Eye (tissue), 1 donor: ENCODE data around the gene FOXP1.

ENCODE experiments used
- DNase-seq: peaks from one replicate; pipeline ENCODE4 v3.0.0-alpha.2; 2015

FOXP1 gene

DNA sequence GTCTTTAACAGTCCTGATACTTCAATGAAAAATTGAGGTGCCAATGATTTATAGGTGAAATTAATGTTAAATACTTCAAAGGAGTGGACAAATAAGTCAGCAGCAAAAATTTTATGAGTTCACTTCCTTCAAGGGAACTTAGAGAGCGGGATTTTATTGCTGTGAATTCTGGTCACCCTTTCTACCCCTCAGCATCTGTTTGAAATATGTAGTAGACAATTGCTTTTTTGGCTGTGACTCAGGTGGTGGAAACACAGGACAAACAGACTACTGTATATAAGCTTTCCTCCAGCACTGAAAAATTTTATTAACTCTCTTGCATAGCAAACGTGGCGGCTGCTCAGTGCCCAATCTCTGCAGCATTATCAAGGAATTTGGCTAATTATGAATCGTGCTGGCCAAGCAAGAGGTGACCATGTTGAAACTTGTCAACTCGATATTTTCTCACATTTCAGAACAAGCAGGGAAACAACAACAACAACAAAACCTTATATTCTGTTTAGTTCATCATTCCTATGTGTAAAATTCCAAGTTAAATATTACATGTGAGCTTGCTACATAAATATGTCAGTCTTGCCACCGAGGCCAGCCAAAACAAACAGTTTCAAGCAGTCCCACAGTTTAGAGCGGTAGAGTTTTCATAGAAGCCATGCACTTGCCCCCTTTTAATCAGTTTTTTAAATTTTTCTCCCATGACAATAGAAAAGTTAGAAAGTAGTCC is 420.2 kb downstream of the FOXP1 start:
- no peak for DNase-seq

DNA sequence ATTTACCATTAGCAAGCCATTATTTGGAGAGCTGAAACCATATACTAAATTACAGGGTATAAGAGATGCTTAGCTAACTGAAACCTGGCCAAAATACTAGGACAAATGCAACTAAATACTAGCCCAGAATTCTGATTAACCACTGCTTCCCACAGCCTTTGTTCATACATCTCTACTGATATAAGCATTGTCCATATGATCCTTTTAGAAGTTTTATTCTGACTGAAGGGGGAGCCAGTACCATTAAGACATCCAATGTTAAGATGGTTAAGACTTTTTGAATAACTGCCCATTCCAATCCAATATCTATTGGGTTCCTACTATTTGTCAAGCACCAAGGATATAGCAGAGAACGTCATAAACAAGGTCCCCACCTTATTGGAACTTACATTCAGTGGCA is 421.3 kb downstream of the FOXP1 start:
- no peak for DNase-seq

DNA sequence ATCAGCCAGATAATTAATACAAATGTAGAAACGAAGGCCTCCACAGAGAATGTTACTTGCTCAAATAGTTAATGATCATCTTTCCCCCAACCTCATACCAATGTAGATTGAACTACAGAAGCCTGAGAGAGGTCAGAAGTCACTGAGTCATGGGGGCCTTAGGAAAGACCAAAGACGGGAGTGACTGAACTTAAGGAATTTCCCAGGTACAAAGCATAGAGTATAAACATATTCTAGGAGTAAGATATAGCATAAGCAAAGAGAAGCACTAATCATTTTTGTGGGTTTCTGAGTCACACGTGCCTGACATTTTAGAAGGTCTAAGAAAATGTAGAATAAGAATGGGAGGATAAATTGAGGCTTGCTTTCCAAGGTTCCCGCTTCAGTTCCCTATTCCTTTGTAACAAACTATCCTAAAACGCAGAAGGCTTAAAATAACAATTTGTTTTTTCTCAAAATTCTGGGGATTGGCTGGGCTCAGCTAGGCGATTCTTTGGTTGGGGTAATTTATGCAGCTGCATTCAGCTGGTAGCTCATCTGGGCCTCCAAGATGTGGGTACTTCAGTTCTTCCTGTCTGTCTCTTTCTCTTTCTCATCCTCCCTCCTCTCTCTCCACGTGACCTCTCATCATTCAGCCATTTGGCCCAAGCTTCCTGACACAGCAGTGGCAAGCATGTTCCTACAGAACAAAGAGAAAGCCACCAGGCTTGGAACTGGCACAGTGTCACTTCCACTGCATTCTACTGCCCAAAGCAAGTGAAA is 422.6 kb downstream of the FOXP1 start:
- no peak for DNase-seq

DNA sequence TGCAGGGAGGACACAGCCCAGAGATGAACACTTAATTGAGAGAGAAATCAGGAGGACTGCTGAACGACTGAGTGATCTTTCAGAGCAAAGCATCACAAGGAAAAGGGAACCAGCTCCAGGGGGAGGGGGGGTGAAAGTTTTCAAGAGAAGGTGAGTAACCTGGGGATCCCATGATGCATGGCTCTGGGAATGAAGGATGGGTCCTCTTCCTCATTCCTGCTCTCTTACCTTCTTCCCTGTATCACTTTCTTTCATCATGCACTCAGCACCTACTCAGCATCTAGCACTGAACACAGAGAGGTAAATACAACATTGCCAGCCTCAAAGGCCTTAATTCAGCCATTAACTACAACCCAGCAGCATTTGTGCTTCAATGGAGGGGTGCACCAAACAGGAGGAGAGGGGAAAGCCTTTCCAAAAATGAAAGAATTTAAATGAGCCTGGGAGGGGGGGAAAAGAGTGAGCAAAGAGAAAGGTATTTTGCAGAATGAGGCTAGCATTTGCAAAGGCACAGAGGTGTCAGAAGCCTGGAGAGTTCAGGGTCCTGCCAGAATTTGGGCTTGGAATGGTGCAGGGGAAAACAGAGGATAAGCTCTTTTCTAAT is 427.4 kb downstream of the FOXP1 start:
- no peak for DNase-seq

DNA sequence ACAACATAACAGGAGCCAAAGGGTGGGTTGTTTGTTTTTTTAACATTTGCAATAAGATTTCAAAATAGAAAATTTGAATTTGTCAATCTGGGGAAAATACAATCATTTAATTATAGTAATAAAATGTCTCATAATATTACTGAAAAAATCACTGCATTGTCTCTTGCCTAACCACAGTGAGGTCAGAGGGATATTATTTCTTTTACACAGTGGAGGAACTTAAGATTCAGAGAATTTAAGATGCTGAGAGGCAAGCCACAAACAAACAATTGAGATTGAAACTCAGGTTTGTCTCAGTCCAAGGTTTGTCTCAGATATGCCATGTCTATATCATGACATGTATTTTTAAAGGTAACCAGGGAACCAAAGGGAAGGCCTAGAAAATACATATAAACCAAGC is 428.7 kb downstream of the FOXP1 start:
- no peak for DNase-seq

DNA sequence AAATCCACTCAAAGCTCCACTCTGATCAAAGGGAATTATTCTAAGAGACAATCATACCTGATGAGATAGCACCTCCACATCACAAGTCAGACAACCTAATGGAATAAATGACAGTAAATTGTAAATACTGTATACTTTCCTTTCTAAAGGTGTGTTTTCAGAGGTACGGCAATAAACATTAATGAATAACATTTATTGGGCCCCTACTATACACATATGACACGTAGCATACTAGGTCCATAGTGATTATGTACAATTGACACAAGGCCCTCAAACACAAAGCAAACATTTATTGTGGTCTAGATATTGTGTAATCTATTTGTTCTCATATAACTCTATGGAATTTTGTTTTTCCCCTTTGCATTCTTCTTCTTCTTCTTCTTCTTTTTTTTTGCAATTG is 429.8 kb downstream of the FOXP1 start:
- DNase-seq = no peak

DNA sequence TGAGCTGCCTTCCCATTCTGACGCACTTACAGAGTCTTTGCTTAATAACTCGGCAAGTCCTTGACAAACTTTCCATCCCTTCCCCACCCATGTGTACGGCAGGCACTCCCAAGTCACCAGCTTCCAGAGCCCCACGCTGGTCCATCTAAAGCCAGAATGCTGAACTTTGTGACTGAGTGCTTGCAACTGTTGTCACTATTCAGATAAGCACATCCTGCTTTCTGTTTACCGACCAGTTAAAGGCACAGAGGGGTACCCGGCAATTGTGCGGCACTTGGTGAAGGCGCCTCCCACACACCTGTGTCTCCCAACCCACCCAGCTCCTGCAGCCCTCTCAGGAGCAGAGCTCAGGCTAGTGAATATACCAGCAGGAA is 430.6 kb downstream of the FOXP1 start:
- DNase-seq = no peak

DNA sequence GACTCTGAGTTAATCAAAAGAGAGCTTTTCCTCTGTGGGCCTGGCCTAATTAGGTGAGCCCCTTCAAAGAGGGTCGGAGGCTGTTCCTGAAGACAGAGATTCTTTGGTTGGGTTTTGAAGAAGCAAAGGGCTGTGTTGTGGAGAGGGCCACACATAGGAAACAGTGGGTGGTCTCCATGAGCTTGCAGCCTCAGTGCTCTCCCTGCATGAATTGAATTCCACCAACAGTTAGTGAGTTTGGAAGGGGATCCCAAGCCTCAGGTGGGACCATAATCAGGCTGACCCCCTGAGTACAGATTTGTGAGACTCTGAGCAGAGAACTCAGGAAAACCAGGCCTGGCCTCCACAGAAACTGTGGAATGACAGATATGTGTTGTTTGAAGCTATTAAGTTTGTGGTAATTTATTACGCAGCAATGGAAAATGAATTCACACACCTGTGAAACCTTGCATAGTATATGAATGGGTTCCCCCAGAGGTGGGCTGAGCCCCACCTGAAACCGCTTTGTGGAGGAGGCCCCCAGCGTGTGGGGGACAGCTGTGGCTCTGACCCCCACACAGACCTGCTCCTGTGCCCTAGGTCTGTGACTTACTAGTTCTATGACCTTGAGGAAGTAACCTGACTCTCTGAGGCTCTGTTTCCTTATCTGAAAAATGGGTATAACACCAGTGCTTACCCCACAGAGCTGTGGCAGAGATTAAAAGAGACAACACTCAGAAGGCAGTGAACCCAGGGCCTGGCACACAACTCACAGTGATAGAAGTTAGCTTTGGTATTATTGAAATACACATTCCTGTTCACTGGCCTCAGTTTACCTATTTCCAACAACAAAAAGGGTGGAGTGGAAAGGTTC is 431.3 kb downstream of the FOXP1 start:
- DNase-seq = no peak

DNA sequence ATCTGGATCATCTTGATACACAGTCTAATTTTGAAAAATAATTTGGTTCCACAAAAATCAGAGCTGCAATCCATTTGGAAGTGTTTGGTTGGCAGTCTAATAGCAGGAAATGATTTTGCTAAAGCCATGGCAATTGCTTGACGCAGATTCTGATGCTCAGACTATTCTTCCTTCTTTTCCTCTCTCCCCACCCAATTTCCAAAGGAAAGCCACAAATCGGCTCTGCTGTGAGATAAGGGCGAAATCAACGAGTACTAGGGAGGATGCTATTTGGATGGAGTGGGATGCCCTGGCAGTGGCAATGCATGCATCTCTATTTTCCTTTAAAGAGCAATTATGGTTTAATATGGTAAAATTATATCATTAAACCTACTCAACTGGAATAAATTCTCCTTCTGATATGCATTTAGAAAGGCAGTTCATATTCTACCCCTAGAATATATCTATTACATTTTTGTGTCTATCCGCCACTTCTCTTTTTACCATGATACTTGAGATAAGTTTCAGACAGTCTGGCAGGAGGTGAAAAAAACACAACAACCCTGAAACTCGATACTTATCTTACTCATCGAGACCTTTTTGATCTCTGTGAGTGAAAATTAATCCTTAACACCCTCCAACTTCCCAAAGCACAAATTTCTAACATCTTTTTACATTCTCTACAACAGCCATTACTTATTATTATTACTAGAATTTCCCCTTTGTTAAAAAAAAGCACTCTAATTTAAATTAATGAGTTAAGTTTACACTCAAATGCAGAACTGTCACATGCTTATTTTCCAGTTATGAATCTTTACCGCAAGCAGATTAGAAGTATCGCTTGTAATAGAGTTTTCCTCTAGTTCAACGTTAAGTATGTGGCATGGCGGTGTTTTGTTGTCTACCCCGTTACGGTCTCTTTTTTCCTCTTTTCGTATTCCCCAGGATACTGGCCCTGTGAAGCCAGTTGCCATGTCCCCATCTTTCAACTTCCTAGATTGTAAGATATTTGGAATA is 433.3 kb downstream of the FOXP1 start:
- no peak for DNase-seq

DNA sequence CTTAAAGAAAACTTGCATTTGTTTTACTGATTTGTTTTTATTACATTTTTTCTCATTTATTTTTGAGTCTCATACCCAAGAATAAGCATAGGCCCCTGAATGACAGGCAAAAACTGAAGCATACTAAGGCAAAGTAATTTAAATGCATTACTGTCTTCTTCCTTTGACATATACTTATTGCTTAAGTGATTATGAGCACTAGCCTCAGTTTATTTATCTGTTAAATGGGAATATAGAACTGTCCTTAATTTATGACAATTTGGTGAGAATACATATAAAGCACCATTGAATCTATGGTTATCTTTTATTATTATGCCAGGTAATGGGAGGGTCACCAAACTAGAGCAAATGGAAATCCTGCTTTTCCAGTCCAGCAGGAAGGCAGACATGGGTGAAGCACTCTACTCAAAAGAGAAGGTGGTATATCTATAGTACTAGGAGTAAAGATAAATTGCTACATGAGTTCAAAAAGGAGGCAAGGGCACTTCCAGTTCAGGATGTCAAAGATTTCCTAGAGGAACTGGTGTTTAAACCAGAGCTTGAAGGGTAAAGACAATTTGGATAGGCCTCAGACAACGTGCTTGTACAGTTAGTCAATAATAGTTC is 435.0 kb downstream of the FOXP1 start:
- no peak for DNase-seq

DNA sequence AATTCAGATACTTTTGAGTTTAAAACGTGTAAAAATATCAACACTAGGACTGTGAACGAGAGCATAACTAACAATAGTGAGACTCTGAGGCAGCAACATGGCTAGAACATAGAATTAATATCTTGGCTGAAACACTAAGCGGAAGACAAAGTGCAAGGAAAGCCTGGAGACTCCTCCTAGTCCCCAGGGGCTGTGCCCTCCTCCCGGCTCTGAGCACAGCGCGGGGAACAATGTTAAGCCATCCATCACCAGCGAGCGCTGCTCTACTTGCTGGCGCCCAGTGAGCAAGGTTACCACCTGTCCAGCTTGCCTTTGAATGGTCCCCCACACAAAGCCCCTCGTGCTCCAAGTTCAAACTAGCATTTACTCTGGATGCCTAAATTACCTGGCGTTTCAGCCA is 436.9 kb downstream of the FOXP1 start:
- DNase-seq = no peak

DNA sequence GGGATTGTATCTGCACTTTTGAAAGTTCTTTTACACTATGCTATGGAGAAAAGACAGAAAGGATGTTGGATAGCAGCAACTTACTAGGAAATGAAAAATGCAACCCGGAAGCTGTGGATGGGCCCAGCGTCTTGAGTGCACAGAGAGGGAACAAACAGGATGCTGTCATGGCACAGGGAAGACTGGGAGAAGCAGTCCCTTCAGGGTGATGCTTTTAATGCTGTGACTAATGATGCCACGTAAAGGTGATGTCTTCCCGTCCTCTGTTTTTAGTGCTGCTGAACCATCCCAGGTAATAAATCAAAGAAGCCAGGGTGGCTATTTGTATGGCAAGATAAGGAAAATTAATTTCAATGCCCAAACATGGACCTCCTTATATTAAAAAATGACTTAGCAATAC is 437.6 kb downstream of the FOXP1 start:
- no peak for DNase-seq

DNA sequence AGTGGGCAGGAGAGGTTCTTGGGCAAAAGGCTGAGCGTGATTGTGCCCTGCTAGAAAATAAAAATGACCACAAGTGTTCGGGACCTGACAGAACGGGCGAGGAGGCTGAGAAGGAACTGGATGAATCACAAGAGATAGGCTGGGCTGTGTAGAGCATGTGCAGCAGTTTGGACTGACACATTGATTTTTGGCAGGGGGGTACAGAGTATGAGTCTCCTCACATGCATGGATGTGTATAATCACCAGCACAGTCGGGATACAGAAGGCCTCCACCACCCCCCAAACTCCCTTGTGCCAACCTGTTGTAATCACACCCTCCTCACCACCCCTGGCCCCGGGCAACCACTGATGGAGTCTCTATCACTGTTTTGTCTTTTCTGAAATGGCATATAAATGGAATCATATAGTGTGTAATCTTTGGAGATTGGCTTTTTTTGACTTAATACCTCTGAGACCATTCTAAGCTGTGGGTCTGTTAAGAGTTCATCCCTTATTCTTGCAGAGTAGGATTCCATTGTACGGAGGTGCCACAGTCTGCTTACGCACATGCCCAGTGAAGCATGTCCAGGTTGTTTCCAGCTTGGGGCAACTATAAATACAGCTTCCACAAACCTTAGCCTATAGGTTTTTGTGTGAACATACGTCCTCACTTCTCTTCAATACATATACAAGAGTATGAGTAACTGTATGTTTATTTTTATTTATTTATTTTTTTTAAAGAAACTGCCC is 438.8 kb downstream of the FOXP1 start:
- no peak for DNase-seq

DNA sequence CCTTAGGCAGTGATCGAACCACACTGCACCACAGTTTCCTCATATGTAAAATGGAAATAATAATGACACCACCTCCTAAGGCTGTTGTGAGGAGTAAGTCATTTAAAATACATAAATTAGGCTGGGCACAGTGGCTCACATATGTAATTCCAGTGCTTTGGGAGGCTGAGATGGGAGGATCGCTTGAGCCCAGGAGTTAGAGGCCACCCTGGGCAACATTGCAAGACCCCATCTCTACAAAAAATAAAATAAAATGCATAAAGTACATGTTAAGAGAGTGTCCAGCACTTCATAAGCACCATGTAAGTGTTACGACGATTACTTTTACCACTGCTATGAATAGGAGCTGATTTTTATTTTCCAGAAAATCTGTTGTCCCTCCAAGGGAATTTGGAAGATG is 440.0 kb downstream of the FOXP1 start:
- no peak for DNase-seq

DNA sequence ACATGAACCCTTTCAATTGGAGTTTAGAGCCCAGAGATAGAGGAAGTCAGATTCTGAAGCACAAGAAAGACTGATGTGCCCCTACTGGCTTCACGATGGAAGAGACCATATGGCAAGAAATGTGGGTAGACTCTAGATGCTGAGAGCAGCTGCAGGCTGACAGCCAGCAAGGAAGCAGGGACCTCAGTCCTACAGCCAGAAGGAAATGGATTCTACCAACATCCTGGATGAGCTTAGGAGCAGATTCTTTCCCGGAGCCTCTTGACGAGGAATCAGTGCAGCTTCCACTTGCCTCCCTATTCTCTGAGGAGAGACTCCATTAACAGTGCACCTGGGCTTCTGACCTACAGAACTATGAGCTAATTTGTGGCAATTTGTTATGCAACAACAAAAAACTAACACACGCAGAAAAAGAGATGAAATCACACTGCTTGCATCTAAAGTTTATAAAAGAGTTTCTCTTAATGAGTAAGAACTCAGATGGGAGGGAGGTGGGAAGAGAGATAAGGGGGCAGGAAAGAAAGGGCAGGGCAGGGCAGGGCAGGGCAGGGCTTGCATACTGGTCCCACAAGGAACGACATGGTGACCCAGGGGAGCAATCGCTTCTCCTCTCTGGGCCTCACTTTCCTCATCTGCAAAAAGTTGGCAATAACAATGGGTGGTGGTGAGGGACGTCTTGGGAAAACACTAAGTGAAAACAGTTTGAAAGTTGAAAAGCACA is 440.9 kb downstream of the FOXP1 start:
- no peak for DNase-seq

DNA sequence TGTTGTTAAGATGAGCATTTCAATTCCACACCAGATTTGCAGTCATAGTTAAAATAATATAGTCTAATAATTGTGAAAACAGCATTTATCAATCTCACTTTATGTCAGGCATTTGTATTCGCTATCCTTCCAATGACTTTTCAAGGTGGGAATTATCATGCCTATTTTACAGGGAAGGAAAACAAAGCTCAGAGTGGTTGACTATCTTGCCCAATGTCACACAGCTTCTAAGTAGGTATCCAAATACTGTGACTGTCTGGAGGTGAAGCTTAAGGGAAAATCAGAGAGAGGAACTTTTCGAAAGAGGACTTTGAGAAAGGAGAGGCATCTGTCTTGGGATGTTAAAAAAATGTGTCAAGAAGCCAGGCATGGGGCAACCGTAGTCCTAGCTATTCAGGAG is 443.1 kb downstream of the FOXP1 start:
- no peak for DNase-seq

DNA sequence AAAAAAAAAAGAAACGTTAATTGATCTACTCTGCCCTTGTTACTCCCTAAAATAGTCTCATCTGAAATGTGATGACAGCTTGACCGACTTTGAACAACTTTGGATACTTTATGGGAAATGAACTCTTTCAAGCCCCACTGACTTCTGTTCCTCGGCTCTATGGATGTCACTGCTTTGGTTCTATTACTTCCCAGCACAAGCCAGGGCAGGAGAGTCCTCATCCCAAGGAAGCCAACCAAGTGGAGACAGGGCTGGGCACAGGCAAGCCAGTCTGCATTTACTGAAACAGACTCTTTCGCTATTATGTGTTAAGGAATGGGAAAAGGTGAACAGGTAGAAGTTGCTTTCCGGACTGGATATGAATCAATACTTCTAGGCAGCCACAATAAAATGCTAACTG is 444.0 kb downstream of the FOXP1 start:
- DNase-seq = no peak

DNA sequence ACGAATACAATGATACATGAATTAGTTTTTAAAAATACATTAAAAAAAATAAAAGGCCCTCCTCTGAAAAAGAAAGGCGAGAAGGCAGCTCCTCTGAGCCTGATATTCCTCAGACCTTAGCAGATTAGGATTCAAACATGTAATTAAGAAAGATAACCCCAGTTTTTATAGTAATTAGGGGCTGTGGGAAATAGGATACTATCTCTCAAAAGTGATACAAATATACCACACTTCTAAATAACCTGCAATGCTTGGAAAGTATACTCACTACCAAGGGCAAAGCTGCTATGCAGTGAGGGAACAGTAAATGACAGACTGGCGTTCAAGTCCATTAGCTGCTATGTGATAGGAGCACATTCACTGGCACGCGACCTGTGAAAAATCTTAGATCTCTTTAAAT is 445.1 kb downstream of the FOXP1 start:
- DNase-seq = no peak

DNA sequence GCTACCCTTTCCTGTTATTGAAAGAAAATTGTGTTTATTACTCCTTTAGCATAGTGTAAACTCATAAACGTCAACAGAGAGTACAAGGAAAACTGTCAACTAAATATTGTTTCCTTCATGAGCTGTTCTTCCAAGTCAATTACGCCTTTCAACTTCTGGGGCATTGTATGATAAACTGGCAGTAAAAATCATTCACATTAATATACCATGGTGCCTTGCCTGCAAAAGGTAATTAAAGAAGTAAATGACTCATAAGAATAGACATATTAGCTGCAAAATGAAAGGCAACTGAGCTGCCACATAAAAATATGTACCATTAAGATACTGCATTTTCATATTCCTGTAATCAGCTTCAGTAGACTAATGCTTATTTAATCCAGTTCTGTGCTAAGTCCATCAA is 447.3 kb downstream of the FOXP1 start:
- DNase-seq = no peak

DNA sequence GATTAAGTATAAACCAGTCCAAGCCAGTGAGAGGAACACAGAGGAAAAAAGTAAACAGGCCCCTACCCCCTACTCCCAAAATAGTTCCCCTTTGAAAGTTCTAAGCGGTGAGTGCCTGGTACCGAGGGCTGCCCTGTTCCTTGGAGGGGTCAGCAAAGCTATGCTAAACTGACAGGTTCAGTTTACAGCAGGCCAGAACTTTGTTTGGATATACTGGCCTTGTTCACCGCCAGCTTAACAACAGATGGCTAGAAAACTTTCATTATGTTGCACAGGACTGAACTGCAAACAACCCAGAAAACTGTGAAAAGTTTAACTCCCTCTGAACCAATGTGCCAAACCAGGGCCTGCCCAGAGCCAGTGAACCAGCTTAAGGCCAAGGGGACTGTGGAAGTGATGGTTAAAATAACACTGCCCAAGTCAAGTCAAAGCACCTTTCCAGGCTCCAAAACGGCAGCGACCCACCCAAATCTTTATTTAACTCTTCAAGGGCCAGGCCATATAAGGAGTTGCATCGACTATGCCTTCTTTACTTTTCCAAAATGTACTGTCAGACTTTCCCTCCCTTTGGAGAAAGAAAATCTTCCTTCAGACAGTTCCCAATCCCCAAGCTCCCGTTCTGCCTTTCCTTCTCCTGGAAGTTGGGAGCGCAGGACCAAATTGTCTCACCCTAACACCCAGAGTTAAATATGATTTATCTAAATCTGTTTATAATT is 448.0 kb downstream of the FOXP1 start:
- no peak for DNase-seq
